Smooth muscle cell (in vitro differentiated cells): ENCODE measurements around the gene ARHGAP27. TPM values are rescaled to one million over a fixed set of nuclear protein-coding genes. Genes with fewer than 3 reads are reported as not detected.

ENCODE experiments used
- DNase-seq: peaks from one replicate; lab custom pipeline; 2025; ENCODE audit not compliant: unreplicated experiment; lab: John Stamatoyannopoulos, UW
- H2AFZ ChIP-seq: fragments of 200-600 bp; sonication (generic); 2 replicates; pipeline ENCODE4 v1.6.0; 2016; ENCODE audit warnings: antibody characterized with exemption, low read depth, mild to moderate bottlenecking
- H3F3A ChIP-seq: fragments of 200-600 bp; sonication (generic); 2 replicates; pipeline ENCODE4 v1.6.0; 2017; ENCODE audit warnings: antibody characterized with exemption, low read depth
- H3K27ac ChIP-seq: fragments of 200-600 bp; sonication (generic); 2 replicates; pipeline ENCODE4 v1.5.1; 2016; ENCODE audit warnings: low read depth, mild to moderate bottlenecking
- H3K27me3 ChIP-seq: fragments of 200-600 bp; sonication (generic); 2 replicates; pipeline ENCODE4 v1.6.1; 2016; ENCODE audit warnings: low read depth, mild to moderate bottlenecking
- H3K36me3 ChIP-seq: fragments of 200-600 bp; sonication (generic); 2 replicates; pipeline ENCODE4 v1.5.1; 2016; ENCODE audit warnings: low read depth
- H3K4me1 ChIP-seq: fragments of 200-600 bp; sonication (generic); 2 replicates; pipeline ENCODE4 v1.5.1; 2016; ENCODE audit warnings: low read depth
- H3K4me2 ChIP-seq: fragments of 200-600 bp; sonication (generic); 2 replicates; pipeline ENCODE4 v1.6.0; 2016; ENCODE audit warnings: mild to moderate bottlenecking
- H3K4me3 ChIP-seq: fragments of 200-600 bp; sonication (generic); 2 replicates; pipeline ENCODE4 v1.5.1; 2016; ENCODE audit warnings: mild to moderate bottlenecking
- H3K79me2 ChIP-seq: fragments of 200-600 bp; sonication (generic); 2 replicates; pipeline ENCODE4 v1.6.0; 2016; ENCODE audit warnings: low read depth, mild to moderate bottlenecking
- H3K9ac ChIP-seq: fragments of 200-600 bp; sonication (generic); 2 replicates; pipeline ENCODE4 v1.6.0; 2016; ENCODE audit warnings: low read depth
- H3K9me3 ChIP-seq: fragments of 200-600 bp; sonication (generic); replicated peaks from 2 replicates; pipeline ENCODE4 v1.5.1; 2016; ENCODE audit warnings: low read depth
- H4K20me1 ChIP-seq: fragments of 200-600 bp; sonication (generic); 2 replicates; pipeline ENCODE4 v1.6.0; 2016; ENCODE audit warnings: low read depth
- WGBS: methylation state at CpG from one replicate; pipeline ENCODE4 v1.1.7; 2016; ENCODE audit warnings: low lambda C conversion rate; 5-methylcytosine and 5-hydroxymethylcytosine counted together
- polyA plus RNA-seq: library from polyadenylated mRNA; unstranded; fragments of >200 nt; fragmentation: Nextera tagmentation; extraction: Ambion mirVana; gene quantifications from 2 replicates; pipeline ENCODE4 v1.2.1, GENCODE V29; 2016
- total RNA-seq: library from RNA; depleted of rRNA; stranded (reverse); fragments of >200 nt; gene quantifications from 2 replicates; pipeline ENCODE4 v1.2.3, GENCODE V29; 2014
- TF ChIP-seq, protein P1 (sequence below): fragments of 200-600 bp; sonication (generic); IDR thresholded peaks from 2 replicates; pipeline ENCODE4 v1.5.1; 2017; ENCODE audit warnings: borderline replicate concordance, mild to moderate bottlenecking, antibody characterized with exemption; ENCODE audit not compliant: insufficient read depth, poor library complexity, severe bottlenecking

Gene ARHGAP27
- total and polyA plus RNA-seq, 2 experiments from 2014 or later, result 3.6 to 3.7 TPM

DNA sequence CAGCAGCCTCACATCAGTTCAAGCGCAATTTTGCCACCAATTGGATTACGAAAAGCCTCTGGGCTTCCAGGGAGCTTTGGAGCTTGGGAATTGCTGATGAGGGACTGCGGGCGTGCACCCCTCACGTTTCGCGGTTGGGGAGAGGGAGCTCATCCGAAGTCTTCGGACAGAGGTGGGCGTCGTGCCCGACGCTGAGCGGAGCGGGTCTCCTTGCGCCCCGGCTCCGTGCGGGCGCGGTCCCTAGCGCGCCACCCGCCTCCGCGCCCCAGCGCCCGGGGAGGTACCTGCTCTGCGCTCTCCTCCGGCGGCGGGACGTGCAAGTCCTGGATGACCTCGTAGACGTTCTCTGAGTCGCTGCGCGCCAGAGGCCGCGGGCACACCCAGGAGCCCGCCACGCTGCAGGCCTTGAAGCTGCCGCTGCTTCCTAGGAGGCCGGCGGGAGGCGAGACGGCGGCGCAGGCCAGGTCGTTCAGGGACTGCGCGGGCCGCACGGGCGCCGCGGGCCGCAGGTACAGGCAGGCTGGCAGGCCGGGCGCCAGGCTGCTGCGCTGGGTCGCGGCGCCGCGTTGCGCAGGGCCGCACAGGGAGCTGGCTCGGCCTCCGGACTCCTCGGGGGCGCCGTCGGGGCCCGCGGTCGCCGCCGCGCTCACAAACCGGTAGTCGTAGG lies 3.2 kb downstream of the ARHGAP27 start:
- DNase-seq, result no peak
- WGBS, result 4% methylated on average over 71 of the region's 82 CpGs
- H3K4me2 ChIP-seq, result peak overlapping the region; percentile 31
- TF ChIP-seq, protein P1, sequence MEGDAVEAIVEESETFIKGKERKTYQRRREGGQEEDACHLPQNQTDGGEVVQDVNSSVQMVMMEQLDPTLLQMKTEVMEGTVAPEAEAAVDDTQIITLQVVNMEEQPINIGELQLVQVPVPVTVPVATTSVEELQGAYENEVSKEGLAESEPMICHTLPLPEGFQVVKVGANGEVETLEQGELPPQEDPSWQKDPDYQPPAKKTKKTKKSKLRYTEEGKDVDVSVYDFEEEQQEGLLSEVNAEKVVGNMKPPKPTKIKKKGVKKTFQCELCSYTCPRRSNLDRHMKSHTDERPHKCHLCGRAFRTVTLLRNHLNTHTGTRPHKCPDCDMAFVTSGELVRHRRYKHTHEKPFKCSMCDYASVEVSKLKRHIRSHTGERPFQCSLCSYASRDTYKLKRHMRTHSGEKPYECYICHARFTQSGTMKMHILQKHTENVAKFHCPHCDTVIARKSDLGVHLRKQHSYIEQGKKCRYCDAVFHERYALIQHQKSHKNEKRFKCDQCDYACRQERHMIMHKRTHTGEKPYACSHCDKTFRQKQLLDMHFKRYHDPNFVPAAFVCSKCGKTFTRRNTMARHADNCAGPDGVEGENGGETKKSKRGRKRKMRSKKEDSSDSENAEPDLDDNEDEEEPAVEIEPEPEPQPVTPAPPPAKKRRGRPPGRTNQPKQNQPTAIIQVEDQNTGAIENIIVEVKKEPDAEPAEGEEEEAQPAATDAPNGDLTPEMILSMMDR, result peak; percentile 1
- H3F3A ChIP-seq, result no peaks in the 10 kb centered on the region
- H3K27me3 ChIP-seq, result peaks cover 55% of the 10 kb centered on the region
- H3K27ac ChIP-seq, result no peak overlapping the region
- H3K9me3 ChIP-seq, result no peaks in the 10 kb centered on the region
- H3K79me2 ChIP-seq, result no peaks in the 10 kb centered on the region
- no peak overlapping the region for H3K4me3 ChIP-seq
- peaks cover 22% of the 10 kb centered on the region for H3K4me1 ChIP-seq
- no peak overlapping the region for H2AFZ ChIP-seq
- H3K9ac ChIP-seq, result no peak overlapping the region
- H4K20me1 ChIP-seq, result peaks cover 16% of the 10 kb centered on the region
- no peaks in the 10 kb centered on the region for H3K36me3 ChIP-seq

DNA sequence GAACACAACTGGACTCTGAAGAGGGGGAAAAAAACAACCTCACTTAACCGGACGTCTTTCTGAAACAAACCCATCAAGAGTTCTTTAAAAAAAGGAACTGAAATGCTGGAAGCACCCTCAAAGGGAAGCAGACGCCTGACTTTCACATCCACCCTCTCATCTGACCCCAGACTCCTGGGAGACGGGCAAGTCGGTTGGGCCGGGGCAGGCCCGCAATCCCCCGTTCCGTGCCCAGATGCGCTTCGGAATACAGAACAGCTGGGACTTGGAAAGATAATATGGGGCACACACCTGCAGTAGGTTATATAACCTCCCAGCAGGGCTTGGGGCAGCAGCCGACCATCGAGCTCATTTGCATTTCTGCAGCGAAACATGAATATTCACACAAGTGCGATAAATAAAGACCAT lies 3.7 kb downstream of the ARHGAP27 start:
- no peak overlapping the region for H3K4me3 ChIP-seq
- no peak overlapping the region for H2AFZ ChIP-seq
- H3K27ac ChIP-seq, result no peak overlapping the region
- peaks cover 22% of the 10 kb centered on the region for H3K4me1 ChIP-seq
- no peak overlapping the region for H3K9ac ChIP-seq
- H3K9me3 ChIP-seq, result no peaks in the 10 kb centered on the region
- peak overlapping the region; percentile 31 for H3K4me2 ChIP-seq
- WGBS, result 11% methylated on average over 15 of the region's 15 CpGs
- peaks cover 16% of the 10 kb centered on the region for H4K20me1 ChIP-seq
- peaks cover 55% of the 10 kb centered on the region for H3K27me3 ChIP-seq
- TF ChIP-seq, protein P1, result peak; percentile 5
- no peak for DNase-seq
- no peaks in the 10 kb centered on the region for H3K36me3 ChIP-seq
- H3K79me2 ChIP-seq, result no peaks in the 10 kb centered on the region
- no peaks in the 10 kb centered on the region for H3F3A ChIP-seq

DNA sequence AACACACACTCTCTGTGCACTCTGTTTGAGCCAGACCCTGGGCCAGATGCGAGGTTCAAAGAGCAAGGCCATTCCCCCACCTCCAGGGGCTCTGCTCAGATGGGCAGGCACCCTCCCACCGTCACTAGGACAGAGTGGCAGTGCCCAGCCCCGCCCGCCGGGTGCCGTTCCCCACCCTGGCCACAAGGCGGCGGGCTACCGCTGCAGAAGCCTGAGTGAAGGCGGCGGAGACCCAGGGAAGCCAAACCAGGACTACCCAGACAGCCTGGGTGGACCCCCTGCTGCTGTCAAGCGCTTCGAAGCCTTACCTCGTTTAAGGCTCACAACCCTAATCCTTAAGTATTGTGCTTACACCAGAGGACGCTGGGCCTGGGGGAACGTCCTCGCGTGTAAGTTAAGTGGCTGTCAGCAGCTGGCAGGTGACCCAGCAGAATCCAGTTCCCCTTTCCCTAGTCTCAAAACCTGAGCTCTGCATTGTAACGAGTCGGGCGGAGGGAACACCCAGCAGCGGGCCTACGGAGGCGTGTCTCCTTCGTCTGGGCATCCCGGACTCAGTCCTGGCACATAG lies 4.5 kb downstream of the ARHGAP27 start:
- peak; percentile 41 for DNase-seq
- no peaks in the 10 kb centered on the region for H3K9me3 ChIP-seq
- no peaks in the 10 kb centered on the region for H3K79me2 ChIP-seq
- TF ChIP-seq, protein P1, result peak; percentile 98
- H3K36me3 ChIP-seq, result no peaks in the 10 kb centered on the region
- H3K27ac ChIP-seq, result no peak overlapping the region
- no peaks in the 10 kb centered on the region for H3F3A ChIP-seq
- no peak overlapping the region for H3K9ac ChIP-seq
- peak overlapping the region; percentile 21 for H3K4me3 ChIP-seq
- peaks cover 16% of the 10 kb centered on the region for H4K20me1 ChIP-seq
- peaks cover 22% of the 10 kb centered on the region for H3K4me1 ChIP-seq
- H3K4me2 ChIP-seq, result peak overlapping the region; percentile 74
- peaks cover 51% of the 10 kb centered on the region for H3K27me3 ChIP-seq
- 3% methylated on average over 26 of the region's 26 CpGs for WGBS
- no peak overlapping the region for H2AFZ ChIP-seq
